Naive thymus-derived CD4-positive, alpha-beta T cell (primary cell): ENCODE data around the gene DNER. TPM values are rescaled to one million over a fixed set of nuclear protein-coding genes. Genes with fewer than 3 reads are reported as not detected.

Source experiments
- ATAC-seq: fragments of 150-1000 bp; cut with Tn5 transposase; 2 replicates; pipeline ENCODE4 v1.10.0; 2021; ENCODE audit warnings: mild to moderate bottlenecking, moderate library complexity
- CTCF ChIA-PET: fragments of 350-600 bp; sonication (Branson Sonifier 250); formaldehyde crosslinking; loops from one replicate; lab custom pipeline; 2021; ENCODE audit warnings: antibody characterized with exemption; lab: Charles Lee
- POLR2A ChIA-PET: fragments of 350-600 bp; sonication (Branson Sonifier 250); formaldehyde crosslinking; loops from one replicate; lab custom pipeline; 2021; ENCODE audit warnings: antibody characterized with exemption, inconsistent platforms; lab: Charles Lee
- DNase-seq, 9 donors: peaks; one replicate each; pipeline versions ENCODE4 v3.0.0 to v3.0.0-alpha.2; 2020 to 2022; ENCODE audit warnings: mixed read lengths in 1 of 9
- H3K27ac ChIP-seq: one replicate; pipeline ENCODE4 v1.7.0; 2013; ENCODE audit warnings: mild to moderate bottlenecking, low read depth, low read length, moderate library complexity
- H3K27me3 ChIP-seq, 2 donors: one replicate each; pipeline ENCODE4 v1.7.0; 2013; ENCODE audit warnings: low read length in 2 of 2, mild to moderate bottlenecking in 2 of 2, moderate library complexity in 2 of 2; ENCODE audit not compliant: control insufficient read depth in 2 of 2, insufficient read depth in 2 of 2
- H3K36me3 ChIP-seq, 3 experiments: 1 replicate in 2 of 3; 2 replicates in 1 of 3; pipeline ENCODE4 v1.7.0; 2013; ENCODE audit warnings: low read length in 3 of 3, mild to moderate bottlenecking in 3 of 3, moderate library complexity in 1 of 3; ENCODE audit not compliant: insufficient read depth in 3 of 3, control insufficient read depth in 2 of 3
- H3K4me1 ChIP-seq, 2 donors: one replicate each; pipeline ENCODE4 v1.7.0; 2013; ENCODE audit warnings: low read length in 2 of 2, mild to moderate bottlenecking in 2 of 2, moderate library complexity in 1 of 2; ENCODE audit not compliant: control insufficient read depth in 2 of 2, insufficient read depth in 2 of 2
- H3K4me3 ChIP-seq: 2 replicates; pipeline ENCODE4 v1.7.0; 2013; ENCODE audit warnings: mild to moderate bottlenecking, low read length
- H3K9me3 ChIP-seq, 3 experiments: 1 replicate in 2 of 3; 2 replicates in 1 of 3; pipeline ENCODE4 v1.7.0; 2013; ENCODE audit warnings: low read length in 3 of 3; ENCODE audit not compliant: control insufficient read depth in 2 of 3
- H3K27ac Mint-ChIP-seq, 9 donors: one replicate each; pipeline ENCODE4 v1.8.0; 2020 to 2022; ENCODE audit warnings: mixed read lengths in 9 of 9, mild to moderate bottlenecking in 8 of 9, moderate library complexity in 5 of 9, inconsistent platforms in 2 of 9
- H3K27me3 Mint-ChIP-seq, 5 donors: one replicate each; pipeline ENCODE4 v1.8.0; 2021 to 2022; ENCODE audit warnings: mixed read lengths in 5 of 5, mild to moderate bottlenecking in 1 of 5
- H3K36me3 Mint-ChIP-seq, 5 donors: one replicate each; pipeline ENCODE4 v1.8.0; 2020 to 2022; ENCODE audit warnings: mixed read lengths in 5 of 5, mild to moderate bottlenecking in 3 of 5, inconsistent platforms in 1 of 5
- H3K4me1 Mint-ChIP-seq, 7 donors: one replicate each; pipeline ENCODE4 v1.8.0; 2020 to 2022; ENCODE audit warnings: mixed read lengths in 7 of 7, mild to moderate bottlenecking in 3 of 7, inconsistent platforms in 1 of 7
- H3K4me3 Mint-ChIP-seq, 10 donors: one replicate each; pipeline ENCODE4 v1.8.0; 2020 to 2022; ENCODE audit warnings: mild to moderate bottlenecking in 10 of 10, mixed read lengths in 10 of 10, moderate library complexity in 6 of 10, inconsistent platforms in 2 of 10
- H3K9me3 Mint-ChIP-seq, 11 donors: one replicate each; pipeline ENCODE4 v1.8.0; 2020 to 2022; ENCODE audit warnings: mixed read lengths in 11 of 11, mild to moderate bottlenecking in 4 of 11, inconsistent platforms in 1 of 11, moderate library complexity in 1 of 11
- intact Hi-C, 2 donors: fragments of 100-400 bp; cut with micrococcal nuclease; formaldehyde crosslinking; loops; one replicate each; pipeline ENCODE4 v1.15.1; 2023
- polyA plus RNA-seq, 2 donors: library from polyadenylated mRNA; unstranded; fragments of 300-500 nt; fragmentation: Illumina TruSeq; gene quantifications; one replicate each; pipeline ENCODE4 v1.2.3, GENCODE V29; 2021
- total RNA-seq, 6 experiments: library from RNA in 5 of 6; stranded (reverse) in 5 of 6; gene quantifications; 1 replicate in 5 of 6; 2 replicates in 1 of 6; pipeline ENCODE4 v1.2.3 and lab custom pipeline; 2021 to 2026

DNER gene
- total and polyA plus RNA-seq, 7 experiments from 2014 or later, result not detected

GRCh38 chr2:229553091-229553490 lies 161.3 kb downstream of the DNER start:
- H3K36me3 Mint-ChIP-seq, result peaks cover 0 to 4% (median 0%) of the 10 kb centered on the region in 5 donors
- peaks cover 9 to 41% (median 22%) of the 10 kb centered on the region in 5 donors for H3K27me3 Mint-ChIP-seq
- ATAC-seq (no peak), DNase-seq (no peak)
- no peak overlapping the region for H3K27ac Mint-ChIP-seq
- H3K36me3 ChIP-seq, result no peaks in the 10 kb centered on the region
- H3K4me1 ChIP-seq, result no peaks in the 10 kb centered on the region
- POLR2A ChIA-PET, result no interaction called here
- H3K9me3 Mint-ChIP-seq, result peaks cover 0 to 10% (median 2%) of the 10 kb centered on the region in 11 donors
- H3K27ac ChIP-seq, result no peak overlapping the region
- H3K4me3 ChIP-seq, result no peak overlapping the region
- CTCF ChIA-PET, result no interaction called here
- intact Hi-C loops, result no loop called here
- H3K27me3 ChIP-seq, result no peaks in the 10 kb centered on the region
- H3K4me1 Mint-ChIP-seq, result no peaks in the 10 kb centered on the region
- H3K9me3 ChIP-seq, result no peaks in the 10 kb centered on the region
- H3K4me3 Mint-ChIP-seq, result no peak overlapping the region

- CTCF ChIA-PET, result no interaction called here
- POLR2A ChIA-PET, result no interaction called here
- Mint-ChIP-seq H3K27ac (no peak overlapping the region), H3K27me3 (peaks cover 0 to 17% (median 6%) of the 10 kb centered on the region in 5 donors), H3K4me1 (no peaks in the 10 kb centered on the region), H3K9me3 (peaks cover 0 to 2% (median 0%) of the 10 kb centered on the region in 11 donors), H3K36me3 (no peaks in the 10 kb centered on the region), H3K4me3 (no peak overlapping the region)
- no peak overlapping the region for H3K4me3 ChIP-seq
- no peak overlapping the region for H3K27ac ChIP-seq
- ATAC-seq (no peak), DNase-seq (no peak)
- no peaks in the 10 kb centered on the region for H3K9me3 ChIP-seq
- intact Hi-C loops, result no loop called here
- H3K4me1 ChIP-seq, result no peaks in the 10 kb centered on the region
- H3K36me3 ChIP-seq, result no peaks in the 10 kb centered on the region
- H3K27me3 ChIP-seq, result no peaks in the 10 kb centered on the region
Measured at GRCh38 chr2:229543176-229543873, 171.0 kb downstream of the DNER start.

- no peaks in the 10 kb centered on the region for H3K4me1 ChIP-seq
- CTCF ChIA-PET, result no interaction called here
- no peak overlapping the region for H3K27ac Mint-ChIP-seq
- no peaks in the 10 kb centered on the region for H3K36me3 Mint-ChIP-seq
- no peaks in the 10 kb centered on the region for H3K9me3 ChIP-seq
- POLR2A ChIA-PET, result no interaction called here
- intact Hi-C loops, result no loop called here
- no peaks in the 10 kb centered on the region for H3K9me3 Mint-ChIP-seq
- peaks cover 0 to 11% (median 7%) of the 10 kb centered on the region in 5 donors for H3K27me3 Mint-ChIP-seq
- DNase-seq, result no peak
- no peak overlapping the region for H3K4me3 ChIP-seq
- no peak for ATAC-seq
- H3K4me3 Mint-ChIP-seq, result no peak overlapping the region
- H3K4me1 Mint-ChIP-seq, result no peaks in the 10 kb centered on the region
- no peaks in the 10 kb centered on the region for H3K27me3 ChIP-seq
- no peak overlapping the region for H3K27ac ChIP-seq
- no peaks in the 10 kb centered on the region for H3K36me3 ChIP-seq
Measured at GRCh38 chr2:229539628-229540027, 174.7 kb downstream of the DNER start.

GRCh38 chr2:229531594-229531993 lies 182.8 kb downstream of the DNER start:
- no peak for DNase-seq
- Mint-ChIP-seq H3K27ac (no peak overlapping the region), H3K36me3 (peaks cover 0 to 4% (median 0%) of the 10 kb centered on the region in 5 donors), H3K4me1 (no peaks in the 10 kb centered on the region), H3K4me3 (no peak overlapping the region), H3K9me3 (peaks cover 0 to 16% (median 5%) of the 10 kb centered on the region in 11 donors), H3K27me3 (peaks cover 0 to 11% (median 5%) of the 10 kb centered on the region in 5 donors)
- ChIA-PET CTCF (no interaction called here), POLR2A (no interaction called here)
- intact Hi-C loops, result no loop called here
- Histone ChIP-seq H3K9me3 (no peaks in the 10 kb centered on the region), H3K27ac (no peak overlapping the region), H3K36me3 (no peaks in the 10 kb centered on the region), H3K27me3 (no peaks in the 10 kb centered on the region), H3K4me3 (no peak overlapping the region), H3K4me1 (no peaks in the 10 kb centered on the region)
- ATAC-seq, result no peak

- Mint-ChIP-seq H3K27ac (no peak overlapping the region), H3K27me3 (peaks cover 0 to 11% (median 5%) of the 10 kb centered on the region in 5 donors), H3K4me3 (no peak overlapping the region), H3K9me3 (peaks cover 0 to 16% (median 5%) of the 10 kb centered on the region in 11 donors), H3K36me3 (peaks cover 0 to 4% (median 0%) of the 10 kb centered on the region in 5 donors), H3K4me1 (no peaks in the 10 kb centered on the region)
- H3K9me3 ChIP-seq, result no peaks in the 10 kb centered on the region
- H3K27me3 ChIP-seq, result no peaks in the 10 kb centered on the region
- no peak overlapping the region for H3K4me3 ChIP-seq
- no peak overlapping the region for H3K27ac ChIP-seq
- ATAC-seq (no peak), DNase-seq (no peak)
- CTCF ChIA-PET, result no interaction called here
- H3K36me3 ChIP-seq, result no peaks in the 10 kb centered on the region
- H3K4me1 ChIP-seq, result no peaks in the 10 kb centered on the region
- POLR2A ChIA-PET, result no interaction called here
- intact Hi-C loops, result no loop called here
Measured at GRCh38 chr2:229530434-229530833, 183.9 kb downstream of the DNER start.

GRCh38 chr2:229528846-229529245 lies 185.5 kb downstream of the DNER start:
- intact Hi-C loops, result no loop called here
- Histone ChIP-seq H3K36me3 (no peaks in the 10 kb centered on the region), H3K4me3 (no peak overlapping the region), H3K4me1 (no peaks in the 10 kb centered on the region), H3K27ac (no peak overlapping the region), H3K9me3 (no peaks in the 10 kb centered on the region), H3K27me3 (no peaks in the 10 kb centered on the region)
- ATAC-seq (no peak), DNase-seq (no peak)
- Mint-ChIP-seq H3K36me3 (peaks cover 0 to 4% (median 0%) of the 10 kb centered on the region in 5 donors), H3K9me3 (peaks cover 0 to 16% (median 5%) of the 10 kb centered on the region in 11 donors), H3K4me1 (no peaks in the 10 kb centered on the region), H3K4me3 (no peak overlapping the region), H3K27ac (no peak overlapping the region), H3K27me3 (peaks cover 0 to 15% (median 5%) of the 10 kb centered on the region in 5 donors)
- CTCF ChIA-PET, result no interaction called here
- POLR2A ChIA-PET, result no interaction called here

- CTCF ChIA-PET, result no interaction called here
- no peak overlapping the region for H3K27ac Mint-ChIP-seq
- POLR2A ChIA-PET, result no interaction called here
- Histone ChIP-seq H3K4me3 (no peak overlapping the region), H3K9me3 (no peaks in the 10 kb centered on the region), H3K36me3 (no peaks in the 10 kb centered on the region), H3K27me3 (no peaks in the 10 kb centered on the region), H3K4me1 (no peaks in the 10 kb centered on the region), H3K27ac (no peak overlapping the region)
- no peak for ATAC-seq
- intact Hi-C loops, result no loop called here
- peaks cover 0 to 11% (median 3%) of the 10 kb centered on the region in 11 donors for H3K9me3 Mint-ChIP-seq
- H3K4me1 Mint-ChIP-seq, result no peaks in the 10 kb centered on the region
- no peaks in the 10 kb centered on the region for H3K36me3 Mint-ChIP-seq
- H3K27me3 Mint-ChIP-seq, result peaks cover 0 to 18% (median 12%) of the 10 kb centered on the region in 5 donors
- H3K4me3 Mint-ChIP-seq, result no peak overlapping the region
- no peak for DNase-seq
Measured at GRCh38 chr2:229526951-229527350, 187.4 kb downstream of the DNER start.
